Measurements from ENCODE around the gene SPAG8. TPM values are rescaled to one million over a fixed set of nuclear protein-coding genes. Genes with fewer than 3 reads are reported as not detected.

The SPAG8 gene
- total RNA-seq, 2 donors from 2014 or later: 1.3 to 1.9 TPM

GRCh38 chr9:35842020-35842745 lies 30.1 kb upstream of the SPAG8 start:
- intact Hi-C loops (cut with DNase I): no loop called here
- ATAC-seq (no peak), DNase-seq (no peak)

- DNase-seq: no peak
- ATAC-seq: no peak
- intact Hi-C loops (cut with DNase I): no loop called here
These were observed 29.5 kb upstream of the SPAG8 start for GRCh38 chr9:35841645-35841900.

- no peak for ATAC-seq
- intact Hi-C loops (cut with DNase I): no loop called here
These were observed 29.0 kb upstream of the SPAG8 start for GRCh38 chr9:35840881-35841644.

GRCh38 chr9:35839926-35840325 lies 27.9 kb upstream of the SPAG8 start:
- intact Hi-C loops (cut with DNase I): no loop called here
- DNase-seq: no peak
- ATAC-seq: no peak

More at GRCh38 chr9:35840881-35841644, 29.0 kb upstream of the SPAG8 start:
- no peak for DNase-seq

GRCh38 chr9:35836595-35836994 lies 24.5 kb upstream of the SPAG8 start:
- intact Hi-C loops (cut with DNase I): no loop called here
- ATAC-seq: no peak
- DNase-seq: no peak

- ATAC-seq (no peak), DNase-seq (no peak)
- intact Hi-C loops (cut with DNase I): no loop called here
These were observed 23.7 kb upstream of the SPAG8 start for GRCh38 chr9:35835766-35836165.

GRCh38 chr9:35835216-35835632 lies 23.2 kb upstream of the SPAG8 start:
- intact Hi-C loops (cut with DNase I): no loop called here
- DNase-seq (no peak), ATAC-seq (no peak)

GRCh38 chr9:35834260-35835215 lies 22.5 kb upstream of the SPAG8 start:
- ATAC-seq: no peak
- no peak for DNase-seq
- intact Hi-C loops (cut with DNase I): no loop called here

GRCh38 chr9:35832814-35833213 lies 20.8 kb upstream of the SPAG8 start:
- intact Hi-C loops (cut with DNase I): no loop called here
- ATAC-seq (no peak), DNase-seq (no peak)

DNA sequence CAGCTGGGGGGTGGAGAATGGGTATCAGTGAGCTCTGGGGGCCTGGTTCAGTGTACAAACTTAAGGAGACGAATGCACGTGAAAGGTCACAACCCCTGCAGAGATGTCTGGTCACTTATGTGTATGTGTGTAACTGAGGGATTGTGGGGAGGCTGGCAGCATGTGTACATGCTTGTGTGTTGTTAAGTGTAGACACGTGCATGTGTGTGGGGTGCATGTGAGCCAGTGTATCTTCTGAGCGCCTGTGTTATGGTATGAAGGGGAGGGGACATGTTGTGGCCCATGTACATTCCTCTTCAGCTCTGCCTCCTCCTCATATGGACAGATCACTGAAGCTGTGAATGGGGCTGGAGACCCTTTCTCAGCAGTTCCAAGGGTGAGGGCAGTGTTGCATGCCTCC lies 19.0 kb upstream of the SPAG8 start:
- intact Hi-C loops (cut with DNase I): no loop called here
- DNase-seq (no peak), ATAC-seq (no peak)

DNA sequence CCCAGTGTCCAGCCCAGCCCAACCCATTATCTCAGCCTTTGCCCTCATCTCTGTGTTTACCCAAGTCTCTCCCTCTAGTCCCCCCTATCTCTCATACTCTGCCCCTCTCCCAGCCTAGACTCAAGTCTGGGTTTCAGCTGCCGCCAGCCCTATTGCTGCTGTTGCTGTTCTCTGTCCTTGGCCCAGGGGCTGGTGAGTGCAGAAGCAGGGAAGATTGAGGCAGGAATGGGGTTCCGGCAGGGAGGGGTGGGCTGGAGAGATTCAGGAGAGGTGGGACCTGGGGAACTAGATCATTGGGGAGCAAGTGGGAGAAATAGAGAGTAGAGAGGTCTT lies 17.7 kb upstream of the SPAG8 start:
- intact Hi-C loops (cut with DNase I): loop anchor here (2.0 to 5.0 kb wide), 3 partner anchors 15 to 53 kb away; partner anchors contain the start of genes HINT2 (in 1 of the 2) and NPR2 (in 1 of the 2)
- ATAC-seq (no peak), DNase-seq (no peak)

- ATAC-seq (peak; percentile 94 to 95), DNase-seq (peak; percentile 99)
- intact Hi-C loops (cut with DNase I): loop anchor here (2.0 to 5.0 kb wide), 3 partner anchors 14 to 53 kb away; partner anchors contain the start of genes HINT2 (in 1 of the 2) and NPR2 (in 1 of the 2)
These were observed 17.2 kb upstream of the SPAG8 start, which contains the start of gene TMEM8B for GRCh38 chr9:35829084-35829763. TMEM8B (plus strand) TSS chr9:35829228; CDS start chr9:35829448, 220 bp downstream.

DNA sequence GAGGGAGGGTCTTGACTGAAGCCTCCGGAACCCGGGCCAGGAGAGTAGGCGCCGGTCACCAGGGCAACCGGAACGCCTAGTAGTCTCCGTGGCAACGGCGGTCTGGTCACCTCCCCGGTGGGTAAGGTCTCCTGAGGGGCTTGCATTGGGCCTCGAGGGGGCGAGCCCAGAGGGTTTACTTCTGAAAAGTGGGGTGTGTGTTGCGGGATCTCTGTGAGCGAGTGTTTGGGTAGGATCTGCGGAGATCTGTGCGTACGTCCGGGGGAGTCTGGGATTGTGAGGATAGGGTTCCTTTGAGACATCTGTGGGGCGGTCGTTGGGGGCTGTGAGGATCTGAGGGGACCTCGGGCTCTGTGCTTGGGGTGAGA lies 16.6 kb upstream of the SPAG8 start, which contains the start of gene FAM221B:
FAM221B (minus strand) TSS at position 17 of the 368 bp plus-strand sequence. CDS start 2,571 bp downstream, outside the sequence.
- ATAC-seq (no peak), DNase-seq (peak; percentile 51)
- intact Hi-C loops (cut with DNase I): loop anchor here (2.0 to 5.0 kb wide), 3 partner anchors 14 to 54 kb away; partner anchors contain the start of genes HINT2 (in 1 of the 2) and NPR2 (in 1 of the 2)

- no peak for ATAC-seq
- no peak for DNase-seq
- intact Hi-C loops (cut with DNase I): loop anchor here (2.0 to 5.0 kb wide), 3 partner anchors 35 to 55 kb away; partner anchors contain the start of gene NPR2 (in 1 of the 2)
These were observed 15.4 kb upstream of the SPAG8 start for GRCh38 chr9:35827486-35827885.

DNA sequence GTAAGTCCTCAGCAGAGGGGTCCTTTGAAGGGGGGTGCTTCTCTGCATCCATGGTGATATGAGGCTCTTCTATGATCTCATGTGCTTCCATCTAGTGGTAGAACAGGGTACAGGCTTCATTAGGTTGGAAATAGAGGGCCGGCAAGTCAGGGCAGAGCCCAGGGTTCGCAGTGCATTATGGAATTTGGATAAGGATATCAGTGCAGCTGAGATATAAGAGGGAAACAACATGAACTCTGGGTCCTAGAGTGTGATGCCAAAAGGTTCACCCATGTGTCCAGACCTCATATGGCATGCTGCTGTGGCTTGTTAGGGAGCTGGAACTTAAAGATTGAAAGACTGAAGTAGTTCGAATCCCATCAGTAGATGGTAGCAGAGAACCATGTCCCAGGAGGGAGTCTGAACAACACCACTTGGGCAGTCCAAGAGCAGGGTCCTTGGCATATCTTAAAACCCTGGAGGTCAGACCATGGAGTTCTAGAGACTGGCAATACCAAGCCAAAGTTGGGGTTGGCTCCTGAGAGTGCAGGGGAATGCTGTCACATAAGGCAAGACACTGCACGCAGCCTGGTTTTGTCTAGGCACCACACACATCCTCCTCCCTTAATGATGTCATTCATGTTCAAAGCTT lies 14.1 kb upstream of the SPAG8 start:
- peak; percentile 40 for DNase-seq
- intact Hi-C loops (cut with DNase I): loop anchor here (2.0 to 5.0 kb wide), 3 partner anchors 34 to 57 kb away; partner anchors contain the start of gene NPR2 (in 1 of the 2)
- peak; percentile 25 to 48 for ATAC-seq

DNA sequence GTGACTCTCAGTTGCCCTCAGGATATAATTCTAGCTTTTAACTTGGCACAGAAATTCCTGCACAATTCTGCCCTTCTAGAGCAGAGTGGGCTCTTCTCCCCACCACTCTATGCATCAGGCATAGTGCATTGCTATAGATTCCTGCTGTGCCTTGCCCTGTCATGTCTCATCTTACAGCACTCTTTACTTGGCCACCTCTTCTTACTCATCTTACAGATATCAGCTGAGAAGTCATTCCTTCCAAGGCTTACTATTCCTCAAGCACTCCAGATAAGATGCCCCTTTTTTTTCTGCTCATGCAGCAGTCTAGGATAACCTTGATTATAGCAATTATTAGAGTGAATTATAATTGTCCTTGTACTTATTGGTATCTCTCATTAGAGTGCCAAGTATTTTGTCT lies 10.9 kb upstream of the SPAG8 start:
- ATAC-seq: no peak
- intact Hi-C loops (cut with DNase I): no loop called here
- no peak for DNase-seq

DNA sequence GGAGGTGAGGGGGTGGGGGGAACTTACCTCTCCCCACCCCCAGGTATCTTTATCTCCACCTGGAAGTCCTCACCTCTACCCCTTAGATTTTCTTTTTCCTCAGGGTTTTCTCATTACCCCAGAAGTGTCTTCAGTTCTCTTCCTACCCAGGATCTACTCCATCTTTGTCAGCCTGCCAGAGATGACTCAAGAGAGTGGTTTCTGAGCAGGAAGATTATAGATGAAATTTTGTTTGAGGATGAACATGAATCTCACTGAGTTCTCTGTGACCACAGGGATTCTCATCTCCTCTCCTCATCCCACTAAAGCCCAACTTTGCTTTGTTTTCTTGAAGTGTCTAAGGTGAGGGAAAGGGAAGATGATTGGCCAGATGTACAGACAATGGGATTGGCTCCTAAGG lies 8.0 kb upstream of the SPAG8 start:
- intact Hi-C loops (cut with DNase I): no loop called here
- DNase-seq (no peak), ATAC-seq (no peak)

DNA sequence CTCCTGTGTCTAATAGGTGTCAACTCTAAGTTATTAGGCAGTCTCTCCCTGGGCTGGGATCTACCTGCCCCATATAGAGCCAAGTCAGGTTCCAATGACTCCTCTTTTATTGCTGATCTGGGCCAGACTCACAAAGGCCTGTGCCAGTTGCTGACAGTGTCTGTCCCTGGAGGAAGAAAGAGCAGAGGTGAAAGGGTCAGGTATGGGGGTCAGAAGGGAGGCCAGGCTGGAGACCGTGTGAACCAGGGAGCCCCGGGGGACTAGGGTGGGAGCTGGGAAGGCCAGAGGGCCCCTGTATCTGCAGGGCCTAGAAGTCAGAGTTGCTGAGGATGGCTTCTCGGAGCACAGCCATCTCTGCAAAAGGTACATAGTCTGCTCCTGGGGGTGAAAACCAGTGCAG lies 6.3 kb upstream of the SPAG8 start:
- ATAC-seq: no peak
- intact Hi-C loops (cut with DNase I): no loop called here

More for the DNA sequence above, 6.3 kb upstream of the SPAG8 start:
- DNase-seq: no peak

Measured in left cardiac atrium (tissue), 4 donors.